Measurements from ENCODE around the gene MRPL28. TPM values are rescaled to one million over a fixed set of nuclear protein-coding genes. Genes with fewer than 3 reads are reported as not detected.
A peak's percentile ranks its signal among the peaks of the same experiment; 100 is the strongest.
"Not testable (repeated sequence)": the region's sequence is repeated elsewhere in the genome, so short reads cannot be mapped to it uniquely, and the experiment has no call there.

MRPL28 gene
- 50.7 and 55.4 TPM in 2 replicates for total RNA-seq

- Histone ChIP-seq H3K36me3 (ENCODE audit: insufficient read depth, low read length) (peaks cover 35% of the 10 kb centered on the region), H2AFZ (ENCODE audit: low read length) (no peak within 1 kb of the TSS), H3K27ac (ENCODE audit: low read depth, low read length) (peak within 1 kb of the TSS; percentile 28), H3K4me2 (ENCODE audit: insufficient read depth, low read length) (peak within 1 kb of the TSS; percentile 80), H3K79me2 (ENCODE audit: insufficient read depth, low read length) (no peaks in the 10 kb centered on the region), H3K4me3 (ENCODE audit: insufficient read depth, low read length) (peak within 1 kb of the TSS; percentile 64), H4K20me1 (ENCODE audit: insufficient read depth, low read length) (no peaks in the 10 kb centered on the region), H3K27me3 (ENCODE audit: insufficient read depth, low read length) (no peaks in the 10 kb centered on the region), H3K9me3 (ENCODE audit: low read depth, low read length) (no peaks in the 10 kb centered on the region), H3K4me1 (ENCODE audit: insufficient read depth, low read length) (peaks cover 7% of the 10 kb centered on the region)
- TF ChIP-seq CTCF (IDR thresholded peaks at IDR 0.05; ENCODE audit: extremely low read depth, low read depth, low read length): no peak
- DNase-seq (ENCODE audit: insufficient read length, low spot score, missing footprints): peak; percentile 100
Observed at GRCh38 chr16:370443-370842, at the start of gene MRPL28. Gene MRPL28 (minus strand): TSS chr16:370538. CDS start chr16:370218, 320 bp downstream.

- not testable (repeated sequence) for H3K79me2 ChIP-seq (ENCODE audit: insufficient read depth, low read length)
Observed at GRCh38 chr16:415170-415498, 44.8 kb upstream of the MRPL28 start.

GRCh38 chr16:414395-415169 is 44.2 kb upstream of the MRPL28 start:
- H3K27me3 ChIP-seq (ENCODE audit: insufficient read depth, low read length): no peaks in the 10 kb centered on the region
- H3K27ac ChIP-seq (ENCODE audit: low read depth, low read length): no peak overlapping the region
- no peaks in the 10 kb centered on the region for H4K20me1 ChIP-seq (ENCODE audit: insufficient read depth, low read length)
- peak; percentile 75 for DNase-seq (ENCODE audit: insufficient read length, low spot score, missing footprints)
- no peaks in the 10 kb centered on the region for H3K79me2 ChIP-seq (ENCODE audit: insufficient read depth, low read length)
- peaks cover 11% of the 10 kb centered on the region for H3K36me3 ChIP-seq (ENCODE audit: insufficient read depth, low read length)
- H3K4me2 ChIP-seq (ENCODE audit: insufficient read depth, low read length): no peak overlapping the region
- H3K4me1 ChIP-seq (ENCODE audit: insufficient read depth, low read length): no peaks in the 10 kb centered on the region
- no peak overlapping the region for H3K4me3 ChIP-seq (ENCODE audit: insufficient read depth, low read length)
- no peak for TF ChIP-seq CTCF (IDR thresholded peaks at IDR 0.05; ENCODE audit: extremely low read depth, low read depth, low read length)
- no peak overlapping the region for H2AFZ ChIP-seq (ENCODE audit: low read length)
- no peaks in the 10 kb centered on the region for H3K9me3 ChIP-seq (ENCODE audit: low read depth, low read length)

More at GRCh38 chr16:415170-415498, 44.8 kb upstream of the MRPL28 start:
- H3K4me2 ChIP-seq (ENCODE audit: insufficient read depth, low read length); H3K4me1 ChIP-seq (ENCODE audit: insufficient read depth, low read length); H4K20me1 ChIP-seq (ENCODE audit: insufficient read depth, low read length); H3K27me3 ChIP-seq (ENCODE audit: insufficient read depth, low read length); H3K36me3 ChIP-seq (ENCODE audit: insufficient read depth, low read length); H2AFZ ChIP-seq (ENCODE audit: low read length); H3K27ac ChIP-seq (ENCODE audit: low read depth, low read length); H3K9me3 ChIP-seq (ENCODE audit: low read depth, low read length); DNase-seq (ENCODE audit: insufficient read length, low spot score, missing footprints); H3K4me3 ChIP-seq (ENCODE audit: insufficient read depth, low read length): not testable (repeated sequence)

GRCh38 chr16:411576-412265 is 41.4 kb upstream of the MRPL28 start:
- no peaks in the 10 kb centered on the region for H3K9me3 ChIP-seq (ENCODE audit: low read depth, low read length)
- peak; percentile 61 for DNase-seq (ENCODE audit: insufficient read length, low spot score, missing footprints)
- no peaks in the 10 kb centered on the region for H3K27me3 ChIP-seq (ENCODE audit: insufficient read depth, low read length)
- H3K4me2 ChIP-seq (ENCODE audit: insufficient read depth, low read length): no peak overlapping the region
- no peak overlapping the region for H3K4me3 ChIP-seq (ENCODE audit: insufficient read depth, low read length)
- no peak overlapping the region for H3K27ac ChIP-seq (ENCODE audit: low read depth, low read length)
- H3K4me1 ChIP-seq (ENCODE audit: insufficient read depth, low read length): no peaks in the 10 kb centered on the region
- peaks cover 16% of the 10 kb centered on the region for H3K36me3 ChIP-seq (ENCODE audit: insufficient read depth, low read length)
- no peak overlapping the region for H2AFZ ChIP-seq (ENCODE audit: low read length)
- H3K79me2 ChIP-seq (ENCODE audit: insufficient read depth, low read length): no peaks in the 10 kb centered on the region
- no peak for TF ChIP-seq CTCF (IDR thresholded peaks at IDR 0.05; ENCODE audit: extremely low read depth, low read depth, low read length)
- no peaks in the 10 kb centered on the region for H4K20me1 ChIP-seq (ENCODE audit: insufficient read depth, low read length)

Measured in osteoblast (primary cell).